GM18909 (cell line): ENCODE data around the gene LSM4.

ENCODE experiments used
- ATAC-seq: cut with Tn5 transposase; IDR thresholded peaks from one replicate; pipeline ENCODE4 v1.9.1; 2021; ENCODE audit warnings: mild to moderate bottlenecking; ENCODE audit not compliant: unreplicated experiment, poor library complexity

LSM4 gene

DNA sequence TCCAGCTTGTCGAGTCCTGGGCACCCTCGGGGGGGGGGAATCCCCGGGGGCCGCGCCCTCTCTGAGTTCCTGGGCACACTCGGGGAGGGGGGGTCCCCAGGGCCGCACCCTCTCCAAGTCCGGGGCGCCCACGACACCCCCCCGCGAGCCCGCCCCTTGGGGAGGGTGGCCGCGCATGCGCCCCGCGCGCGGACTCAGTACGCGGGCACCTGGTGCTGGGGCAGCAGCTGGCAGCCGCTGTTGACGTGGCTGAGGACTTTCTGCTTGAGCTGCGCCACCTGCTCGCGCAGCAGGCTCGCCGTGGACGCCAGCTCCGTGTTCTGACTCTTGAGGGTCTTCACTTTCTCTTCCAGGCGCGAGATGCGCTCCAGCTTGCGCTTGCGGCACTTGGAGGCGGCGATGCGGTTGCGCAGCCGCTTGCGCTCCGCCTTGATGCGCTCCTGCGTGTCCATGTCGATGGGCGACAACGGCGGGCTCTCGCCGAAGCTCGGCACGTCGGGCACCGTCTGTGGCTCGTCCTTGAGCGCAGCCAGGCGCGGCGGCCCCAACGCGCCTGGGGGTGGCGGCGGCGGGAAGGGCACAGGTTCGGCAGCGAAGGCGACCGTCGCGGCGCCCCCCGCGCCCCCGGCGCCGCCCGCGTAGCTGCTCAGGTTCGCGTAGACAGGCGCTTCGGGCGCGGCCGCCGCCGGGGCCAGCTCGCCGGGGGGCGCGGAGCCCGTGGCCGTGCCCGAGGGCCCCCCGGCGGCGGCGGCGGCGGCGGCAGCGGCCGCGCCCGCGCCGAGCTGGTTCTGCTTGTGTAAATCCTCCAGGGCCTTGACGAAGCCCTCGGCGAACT is 42.4 kb downstream of the LSM4 start:
- ATAC-seq, result peak; percentile 19

DNA sequence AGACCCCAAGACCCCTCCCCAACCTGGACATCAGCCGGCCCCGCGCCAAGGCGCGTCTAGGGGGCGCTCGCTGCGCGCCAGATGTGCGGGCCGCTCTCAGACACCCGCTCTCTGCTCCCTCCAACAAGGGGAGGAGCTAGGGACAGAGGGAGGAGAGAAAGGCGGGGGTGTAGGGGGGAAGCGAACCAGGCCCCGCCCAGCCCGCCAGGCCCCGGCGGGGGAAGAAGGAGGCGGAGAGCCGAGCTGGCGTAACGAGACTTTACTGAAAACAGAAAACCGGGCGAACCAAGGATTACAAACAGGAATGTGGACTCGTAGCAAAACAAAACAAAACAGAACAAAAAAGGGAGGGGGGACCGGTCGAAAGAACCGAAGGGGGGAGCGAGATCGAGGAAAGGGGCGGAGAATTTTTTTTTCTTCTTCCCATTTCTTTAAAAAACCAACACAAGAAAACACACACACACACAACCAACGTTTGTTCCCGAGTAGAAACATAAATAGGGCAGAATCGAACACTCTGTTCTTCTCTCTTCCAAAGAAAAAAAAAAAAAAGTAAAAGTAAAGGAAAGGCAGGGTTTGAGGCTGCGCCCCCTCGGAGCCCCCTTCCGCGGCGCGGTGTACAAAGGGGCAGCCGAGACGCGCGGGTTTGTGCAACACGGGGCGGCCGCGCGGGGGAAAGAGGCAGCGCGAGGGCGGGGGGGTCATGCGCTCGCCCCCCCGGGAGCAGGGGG is 43.2 kb downstream of the LSM4 start:
- ATAC-seq, result peak; percentile 23

DNA sequence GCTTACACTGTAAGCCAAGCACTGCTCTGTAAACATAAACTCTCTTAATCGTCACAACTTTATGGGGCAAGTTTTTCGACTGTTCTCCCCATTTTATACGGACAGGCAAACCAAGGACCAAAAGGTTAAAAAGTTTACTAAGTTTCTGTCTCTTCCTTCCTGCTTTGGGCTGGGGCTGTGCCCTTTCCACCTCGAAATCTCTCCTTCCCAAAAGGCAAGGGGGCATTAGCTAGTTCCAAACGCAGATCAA is 43.7 kb downstream of the LSM4 start:
- ATAC-seq, result no peak

DNA sequence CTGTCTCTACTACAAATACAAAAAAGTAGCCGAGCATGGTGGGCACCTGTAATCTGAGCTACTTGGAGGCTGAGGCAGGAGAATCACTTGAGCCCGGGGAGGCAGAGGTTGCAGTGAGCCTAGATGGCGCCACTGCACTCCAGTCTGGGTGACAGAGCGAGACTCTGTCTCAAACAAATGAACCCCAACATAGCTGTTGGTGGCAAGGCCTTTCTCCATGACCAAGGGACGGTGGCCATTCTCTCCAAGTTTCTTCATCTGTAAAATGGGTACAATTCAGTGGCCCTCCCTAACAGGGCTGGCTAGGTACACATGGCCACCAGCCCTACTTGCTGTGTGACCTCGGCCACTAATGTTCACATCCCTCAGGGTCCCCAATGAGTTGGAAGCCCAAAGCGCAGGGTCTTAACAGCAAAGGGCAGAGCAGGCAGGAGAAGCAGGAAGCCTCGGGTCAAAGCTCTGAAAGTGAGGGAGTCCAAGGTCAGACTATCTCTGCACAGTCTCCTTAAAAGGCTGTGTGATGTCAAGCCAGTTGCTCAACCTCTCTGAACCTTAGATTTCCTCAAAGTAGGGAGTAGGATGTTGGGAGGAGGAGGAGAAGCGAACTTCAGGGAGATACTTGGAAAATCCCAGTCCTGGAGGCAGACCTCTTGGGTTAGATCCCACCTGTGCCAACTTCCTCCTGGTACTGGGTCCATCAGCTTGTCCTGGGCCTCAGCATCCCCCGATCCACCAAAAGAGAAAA is 44.2 kb downstream of the LSM4 start:
- ATAC-seq, result no peak

DNA sequence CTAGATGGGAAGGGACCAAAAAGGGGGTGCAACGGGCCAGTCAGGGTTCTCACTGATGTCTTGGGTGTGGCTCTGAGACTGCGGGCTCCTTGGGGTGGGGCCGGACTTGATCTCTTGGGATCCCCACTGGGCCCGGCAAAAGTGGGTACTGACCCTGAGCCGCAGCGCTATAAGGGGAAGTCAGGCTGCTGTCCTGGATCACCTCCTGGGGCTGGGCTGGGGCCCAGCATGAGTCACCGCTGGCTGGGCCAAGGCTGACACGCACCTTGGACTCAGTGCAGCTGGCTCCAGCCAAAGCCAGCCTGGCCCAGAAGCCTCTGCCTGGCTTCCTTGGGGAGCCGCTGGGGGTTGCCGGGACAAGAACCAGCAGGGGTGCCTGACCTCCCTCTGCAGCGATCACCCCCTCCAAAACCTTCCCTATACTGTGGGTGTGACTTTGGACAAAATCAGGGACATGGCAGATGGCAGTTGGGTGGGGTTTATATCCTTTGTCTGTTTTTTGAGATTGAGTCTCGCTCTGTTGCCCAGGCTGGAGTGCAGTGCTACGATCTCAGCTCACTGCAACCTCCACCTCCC is 48.0 kb downstream of the LSM4 start:
- ATAC-seq, result no peak

DNA sequence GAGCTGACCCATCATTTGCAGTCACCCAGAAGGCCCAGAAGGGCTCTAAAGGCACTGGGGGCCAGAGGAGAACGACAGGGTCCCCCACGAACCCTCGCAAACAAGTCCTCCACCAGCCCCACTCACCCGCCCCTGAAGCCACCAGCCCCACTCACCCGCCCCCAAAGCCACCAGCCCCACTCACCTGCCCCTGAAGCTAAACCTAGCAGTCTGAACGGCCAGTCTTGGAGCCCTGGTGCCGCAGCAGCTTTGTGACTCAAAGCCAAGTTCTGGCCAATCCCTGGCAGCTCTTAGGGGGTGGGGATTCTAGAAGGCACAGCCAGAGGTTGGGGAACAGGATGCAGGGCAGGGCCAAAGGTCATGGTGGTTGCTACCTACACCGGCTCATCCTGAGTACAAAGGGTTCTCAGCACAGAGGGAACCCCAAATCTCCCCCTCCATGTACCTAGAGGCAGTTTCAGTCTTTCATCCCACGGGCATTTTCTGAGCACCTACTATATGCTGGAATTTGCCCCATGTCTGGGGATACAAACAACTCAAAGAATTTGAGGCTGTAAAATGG is 48.6 kb downstream of the LSM4 start, which contains the start of gene IQCN:
TSS of gene IQCN (minus strand) at position 234 of the 562 bp plus-strand sequence. CDS start 4,974 bp downstream, outside the sequence.
- ATAC-seq, result no peak

DNA sequence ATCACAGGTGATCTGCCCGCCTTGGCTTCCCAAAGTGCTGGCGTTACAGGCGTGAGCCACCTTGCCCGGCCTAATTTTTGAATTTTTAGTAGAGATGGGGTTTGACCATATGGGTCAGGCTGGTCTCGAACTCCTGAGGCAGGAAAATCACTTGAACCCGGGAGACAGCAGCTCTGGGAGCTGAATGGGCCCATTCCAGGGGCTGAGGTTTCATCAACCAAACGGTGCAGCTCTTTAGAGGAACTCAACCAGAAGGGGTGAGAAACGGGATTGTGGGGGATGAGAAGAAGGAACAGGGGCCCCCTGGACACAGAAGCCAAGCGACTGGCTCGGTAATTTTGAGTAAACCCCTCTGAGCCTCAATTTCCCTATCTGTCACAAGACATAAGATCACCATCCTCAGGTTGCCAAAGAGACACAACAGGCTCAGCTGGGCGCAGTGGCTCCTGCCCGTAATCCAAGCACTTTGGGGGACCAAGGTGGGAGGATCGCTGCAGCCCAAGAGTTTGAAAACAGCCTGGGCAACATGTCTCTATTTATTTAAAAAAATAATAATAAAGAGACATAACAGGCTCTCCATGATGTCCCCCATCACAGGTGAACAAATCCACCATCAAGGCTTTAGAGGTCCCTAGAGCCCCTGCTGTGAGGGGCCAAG is 49.2 kb downstream of the LSM4 start:
- no peak for ATAC-seq

DNA sequence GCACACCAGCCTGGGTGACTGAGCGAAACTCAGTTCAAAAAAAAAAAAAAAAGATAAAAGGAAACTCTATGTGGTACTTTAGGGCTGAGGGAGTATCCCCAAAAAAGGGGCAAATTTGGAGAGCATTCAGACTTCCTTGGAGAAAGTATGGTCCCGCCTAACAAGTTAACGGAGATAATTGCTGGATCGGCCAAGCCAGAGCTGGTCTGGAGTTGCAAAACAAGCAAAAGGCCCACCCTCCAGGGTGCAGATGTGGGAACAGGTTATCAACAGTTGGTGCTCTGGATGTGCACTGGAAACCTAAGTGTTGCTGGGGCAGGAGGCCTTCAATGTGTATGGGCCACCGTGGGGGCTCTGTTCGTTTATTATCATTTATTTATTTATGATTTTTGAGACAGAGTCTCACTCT is 51.4 kb downstream of the LSM4 start:
- ATAC-seq, result no peak

DNA sequence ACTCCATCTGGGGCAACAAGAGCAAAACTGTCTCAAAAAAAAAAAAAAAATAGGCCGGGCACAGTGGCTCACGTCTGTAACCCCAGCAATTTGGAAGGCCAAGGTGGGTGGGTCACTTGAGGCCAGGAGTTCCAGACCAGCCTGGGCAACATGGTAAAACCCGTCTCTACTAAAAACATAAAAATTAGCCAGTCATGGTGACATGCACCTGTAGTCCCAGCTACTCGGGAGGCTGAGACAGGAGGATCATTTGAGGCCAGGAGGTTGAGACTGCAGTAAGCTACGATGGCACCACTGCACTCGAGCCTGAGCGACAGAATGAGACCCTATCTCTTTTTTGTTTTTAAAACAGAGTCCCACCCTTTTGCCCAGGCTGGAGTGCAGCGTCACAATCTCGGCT is 52.5 kb downstream of the LSM4 start:
- ATAC-seq, result no peak

DNA sequence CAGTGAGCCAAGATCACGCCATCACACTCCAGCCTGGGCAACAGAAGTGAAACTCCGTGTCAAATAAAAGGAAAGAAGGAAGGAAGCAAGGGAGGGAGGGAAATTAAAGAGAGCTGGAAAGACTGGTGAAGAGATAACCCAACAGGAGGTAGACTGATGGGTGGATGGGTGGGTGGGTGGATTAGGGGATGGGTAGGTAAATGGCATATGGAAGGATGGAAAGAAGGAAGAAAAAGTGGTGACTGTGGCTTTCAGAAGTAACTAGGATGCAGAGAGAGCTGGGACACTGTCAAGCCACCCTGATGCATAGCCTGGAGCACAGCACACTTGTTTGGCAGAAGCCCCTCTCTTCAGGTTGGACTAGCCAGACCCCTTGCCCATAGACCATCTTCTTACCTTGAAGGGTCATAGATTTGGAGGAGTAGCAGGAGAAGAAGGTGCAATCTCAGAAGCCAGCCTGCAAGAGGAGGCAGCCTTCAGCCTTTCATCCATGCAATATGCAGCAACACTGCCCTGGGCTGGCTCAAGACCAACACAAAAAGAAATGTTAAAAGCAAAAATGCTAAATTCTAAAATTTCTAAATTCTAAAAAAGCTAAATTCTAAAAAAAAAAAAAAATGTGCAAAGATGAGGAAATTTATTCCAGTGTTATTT is 53.7 kb downstream of the LSM4 start:
- no peak for ATAC-seq

DNA sequence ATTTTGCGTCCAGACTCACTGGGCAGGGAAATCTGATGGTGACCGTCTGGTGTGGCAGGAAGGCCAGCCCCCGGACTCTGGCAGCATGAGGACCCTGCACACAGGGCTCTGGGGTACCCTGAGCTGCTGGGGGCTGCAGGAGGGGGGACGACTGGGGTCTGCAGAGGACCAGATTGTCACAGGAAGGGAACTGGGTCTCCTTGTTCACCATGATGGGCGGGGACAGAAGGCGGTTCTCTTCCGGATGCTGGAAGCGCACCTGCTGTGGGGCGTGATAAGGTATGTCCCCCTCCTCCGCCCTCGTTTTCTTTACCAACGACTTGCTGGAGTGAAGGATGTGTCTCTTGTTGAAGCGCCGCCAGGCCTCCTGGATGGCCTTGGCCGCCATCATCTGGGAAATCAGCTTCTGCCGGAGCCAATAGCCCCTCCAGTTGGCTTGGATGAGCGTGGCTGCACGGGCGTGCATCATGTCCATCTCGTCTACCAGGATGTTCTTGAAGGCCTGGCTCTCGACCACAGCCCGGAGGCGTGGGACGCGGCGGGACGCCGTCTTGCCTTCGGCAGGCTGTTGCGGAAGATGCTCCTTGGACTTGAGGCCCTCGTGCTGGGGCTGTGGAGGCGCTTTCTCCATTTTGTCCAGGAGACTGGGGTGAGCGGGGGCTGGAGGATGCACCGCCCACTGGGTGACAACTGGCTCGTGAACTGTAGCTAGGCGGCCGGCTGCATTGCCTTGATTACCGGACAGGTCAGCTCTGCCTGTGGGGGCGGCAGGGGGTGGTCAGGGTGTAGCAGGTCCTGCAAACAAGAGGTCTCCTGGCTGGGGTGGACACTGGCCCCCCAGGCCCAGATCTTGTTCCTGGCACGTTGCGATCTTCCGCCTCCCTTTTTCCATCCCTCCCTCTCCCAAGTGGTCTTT is 55.8 kb downstream of the LSM4 start:
- ATAC-seq, result no peak

DNA sequence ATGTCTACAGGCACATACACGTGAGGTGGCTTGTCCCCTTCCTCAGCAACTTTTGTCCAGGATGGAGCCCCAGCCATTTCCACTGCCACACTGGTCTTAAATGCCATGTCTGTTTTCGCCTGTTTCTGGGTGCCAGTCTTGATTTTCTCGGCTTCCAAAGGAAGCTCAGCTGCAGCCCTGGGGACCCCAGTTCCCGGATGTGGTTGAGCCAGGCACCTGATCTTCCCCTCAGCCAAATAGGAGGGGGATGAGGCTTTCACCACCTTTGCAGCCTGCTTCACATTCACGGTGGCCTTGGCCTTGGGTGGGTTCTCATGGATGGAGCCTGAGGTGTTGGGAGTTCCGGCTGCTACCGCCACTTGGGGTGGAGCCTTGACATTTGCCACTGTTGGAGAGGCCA is 57.3 kb downstream of the LSM4 start:
- ATAC-seq, result no peak

DNA sequence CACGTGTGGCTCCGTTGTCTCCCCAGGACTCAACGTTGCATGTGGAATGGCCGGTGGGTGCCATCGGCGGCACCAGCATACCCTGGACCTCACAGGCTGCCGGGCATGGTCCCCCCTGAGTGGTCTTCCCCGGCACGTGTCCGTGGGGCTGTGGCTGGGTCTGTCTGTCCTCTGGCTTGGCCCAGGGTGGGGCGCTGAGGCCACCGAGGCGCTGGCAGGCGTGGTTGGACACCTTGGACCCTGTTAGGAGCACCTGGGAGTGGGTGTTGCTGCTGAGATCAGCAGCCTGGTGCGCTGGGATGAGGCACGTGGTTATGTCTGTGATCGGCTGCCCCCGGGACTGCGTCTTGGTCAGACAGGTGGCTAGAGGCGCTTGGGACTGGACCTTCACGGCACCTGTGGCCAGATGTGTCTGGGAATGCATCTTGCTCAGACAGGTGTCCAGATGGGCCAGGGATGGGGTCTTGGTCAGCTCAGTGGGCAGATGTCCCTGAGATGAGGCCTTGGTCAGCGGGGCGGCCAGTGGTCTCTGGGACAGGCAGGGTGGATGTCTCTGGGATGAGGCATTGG is 57.8 kb downstream of the LSM4 start:
- no peak for ATAC-seq

DNA sequence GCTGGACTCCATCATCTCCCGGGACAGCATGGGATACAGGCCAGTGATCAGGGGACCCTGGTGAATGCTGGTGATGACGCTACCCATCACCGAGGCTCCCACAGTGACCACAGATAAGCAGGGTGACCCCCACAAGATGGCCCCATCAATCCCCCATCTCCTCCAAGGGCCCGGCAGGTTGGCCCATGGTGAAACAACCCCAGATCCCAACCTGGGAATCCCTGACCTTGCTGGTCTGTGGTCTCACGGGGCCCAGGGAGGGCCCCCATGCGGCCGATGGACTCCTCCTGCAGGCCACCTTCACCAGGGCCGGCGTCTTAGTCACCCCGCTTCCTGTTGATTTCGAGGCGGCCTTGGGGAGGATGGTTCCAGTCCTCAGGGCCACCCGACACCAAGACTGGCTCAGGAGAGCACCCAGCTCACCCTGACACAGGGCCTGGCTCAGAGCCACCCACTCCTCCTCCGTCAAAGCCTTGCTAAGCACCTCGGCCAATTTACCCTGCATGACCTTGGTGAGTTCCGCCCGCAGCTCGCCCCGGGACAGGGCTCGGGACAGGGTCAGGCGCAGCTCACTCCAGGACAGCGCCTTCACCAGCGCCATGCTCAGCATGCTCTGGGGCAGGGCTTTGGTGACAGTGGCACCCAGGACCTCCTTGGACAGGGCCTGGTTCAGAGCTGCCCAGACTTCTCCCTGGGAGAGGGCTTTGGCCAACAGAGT is 58.6 kb downstream of the LSM4 start:
- no peak for ATAC-seq

DNA sequence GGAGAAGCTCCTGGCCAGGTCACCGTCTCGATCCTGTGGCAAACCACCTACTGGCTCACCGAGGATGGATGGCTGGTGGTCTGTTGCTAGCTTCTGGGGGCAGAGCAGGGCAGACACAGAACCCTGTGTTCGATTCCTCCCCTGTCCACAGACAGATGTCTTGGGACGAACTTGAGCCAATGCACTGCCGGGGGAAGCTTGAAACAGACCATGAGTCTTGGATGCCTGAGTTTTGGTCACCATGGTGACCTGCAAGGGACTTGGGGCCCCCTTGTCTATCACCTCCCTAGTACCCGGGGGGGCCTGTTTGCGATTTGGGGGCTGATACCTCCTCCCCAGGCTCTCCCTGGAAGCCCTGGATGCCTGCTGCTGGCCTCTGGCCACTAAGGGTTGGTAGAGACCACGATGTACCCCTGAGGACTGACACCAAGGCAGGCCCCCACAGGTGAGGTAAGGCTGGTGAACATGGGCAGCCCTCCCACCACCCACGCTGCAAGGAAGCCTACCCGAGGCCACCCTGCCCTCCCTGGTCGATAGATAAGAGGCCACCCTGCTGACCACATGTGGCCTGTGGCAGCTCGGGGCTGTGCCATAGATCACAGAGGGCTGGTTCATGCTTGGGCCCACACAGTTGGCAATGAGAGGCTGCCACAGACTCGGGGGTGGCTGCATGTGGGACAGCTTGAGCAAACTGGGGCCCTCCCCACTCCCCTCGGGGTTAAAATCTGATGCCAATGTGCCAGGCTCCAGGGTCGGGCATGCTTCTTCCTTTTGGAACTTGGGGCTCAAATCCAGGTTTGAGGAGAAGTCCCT is 59.3 kb downstream of the LSM4 start:
- no peak for ATAC-seq

DNA sequence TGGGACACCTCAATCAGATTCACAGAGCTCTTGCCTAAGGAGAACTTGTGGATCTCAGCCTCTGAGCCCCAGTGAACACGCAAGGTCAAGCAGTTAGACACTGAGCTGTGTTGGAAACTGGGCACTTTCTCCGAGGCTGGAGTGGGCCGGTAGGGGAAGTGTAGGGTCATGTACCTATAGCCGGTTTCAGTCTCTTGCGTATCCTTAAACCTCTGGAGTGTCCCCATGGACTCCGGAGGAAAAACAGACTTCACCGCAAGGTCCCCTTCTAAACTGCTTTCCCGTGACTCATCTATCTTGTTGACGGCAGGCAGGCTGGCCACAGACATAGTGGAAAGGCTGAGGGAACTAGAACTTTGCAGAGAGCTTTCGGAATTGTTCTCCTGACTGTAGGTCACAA is 60.0 kb downstream of the LSM4 start:
- ATAC-seq, result no peak

DNA sequence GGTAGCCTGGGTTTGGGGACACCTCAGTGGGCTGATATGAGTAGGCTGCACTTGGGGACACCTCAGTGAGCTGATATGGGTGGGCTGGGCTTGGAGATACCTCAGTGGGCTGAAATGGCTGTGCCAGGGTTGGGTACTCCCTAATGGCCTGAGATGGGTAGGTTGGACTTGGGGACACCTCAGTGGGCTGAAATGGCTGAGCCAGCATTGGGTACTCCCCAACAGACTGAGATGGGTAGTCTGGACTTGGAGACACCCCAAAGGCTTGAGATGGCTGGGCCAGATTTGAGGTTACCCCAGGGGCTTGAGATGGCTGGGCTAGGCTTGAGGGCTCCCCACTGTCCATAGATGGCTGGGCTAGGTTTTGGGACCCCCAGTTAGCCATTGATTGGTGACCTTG is 60.7 kb downstream of the LSM4 start:
- no peak for ATAC-seq
